Retinal pigment epithelial cell (primary cell): Measurements from ENCODE around the gene XRCC4.

Experiments
- DNase-seq: peaks from one replicate; pipeline ENCODE4 v3.0.0-alpha.2; 2010; ENCODE audit warnings: low read depth
- H3K4me3 ChIP-seq: 2 replicates; pipeline ENCODE4 v1.5.1; 2011; ENCODE audit warnings: mild to moderate bottlenecking, low read length, control low read depth, moderate library complexity
- CTCF ChIP-seq: conservative IDR thresholded peaks from 2 replicates; pipeline ENCODE4 v1.5.1; 2011; ENCODE audit warnings: low read depth, low read length, control low read depth, inconsistent platforms

Gene XRCC4

GRCh38 chr5:83323557-83324180, 246.3 kb downstream of the XRCC4 start:
- TF ChIP-seq CTCF, result no peak
- no peak overlapping the region for H3K4me3 ChIP-seq
- DNase-seq, result no peak

GRCh38 chr5:83331842-83332241, 254.5 kb downstream of the XRCC4 start:
- TF ChIP-seq CTCF, result no peak
- H3K4me3 ChIP-seq, result no peak overlapping the region
- DNase-seq, result no peak

GRCh38 chr5:83337453-83338035, 260.2 kb downstream of the XRCC4 start:
- DNase-seq, result no peak
- H3K4me3 ChIP-seq, result no peak overlapping the region
- TF ChIP-seq CTCF, result no peak

GRCh38 chr5:83340511-83340918, 263.2 kb downstream of the XRCC4 start:
- no peak for DNase-seq
- H3K4me3 ChIP-seq, result no peak overlapping the region
- no peak for TF ChIP-seq CTCF

GRCh38 chr5:83341815-83342334, 264.5 kb downstream of the XRCC4 start:
- TF ChIP-seq CTCF, result no peak
- DNase-seq, result no peak
- no peak overlapping the region for H3K4me3 ChIP-seq

- DNase-seq, result no peak
- no peak for TF ChIP-seq CTCF
- H3K4me3 ChIP-seq, result no peak overlapping the region
Measured at GRCh38 chr5:83342465-83342864, 265.1 kb downstream of the XRCC4 start.

- TF ChIP-seq CTCF, result no peak
Measured at GRCh38 chr5:83343299-83343698, 266.0 kb downstream of the XRCC4 start.

More at GRCh38 chr5:83343299-83343698, 266.0 kb downstream of the XRCC4 start:
- no peak for DNase-seq
- H3K4me3 ChIP-seq, result no peak overlapping the region
